ENCODE results near the gene TREH.

The TREH gene

DNA sequence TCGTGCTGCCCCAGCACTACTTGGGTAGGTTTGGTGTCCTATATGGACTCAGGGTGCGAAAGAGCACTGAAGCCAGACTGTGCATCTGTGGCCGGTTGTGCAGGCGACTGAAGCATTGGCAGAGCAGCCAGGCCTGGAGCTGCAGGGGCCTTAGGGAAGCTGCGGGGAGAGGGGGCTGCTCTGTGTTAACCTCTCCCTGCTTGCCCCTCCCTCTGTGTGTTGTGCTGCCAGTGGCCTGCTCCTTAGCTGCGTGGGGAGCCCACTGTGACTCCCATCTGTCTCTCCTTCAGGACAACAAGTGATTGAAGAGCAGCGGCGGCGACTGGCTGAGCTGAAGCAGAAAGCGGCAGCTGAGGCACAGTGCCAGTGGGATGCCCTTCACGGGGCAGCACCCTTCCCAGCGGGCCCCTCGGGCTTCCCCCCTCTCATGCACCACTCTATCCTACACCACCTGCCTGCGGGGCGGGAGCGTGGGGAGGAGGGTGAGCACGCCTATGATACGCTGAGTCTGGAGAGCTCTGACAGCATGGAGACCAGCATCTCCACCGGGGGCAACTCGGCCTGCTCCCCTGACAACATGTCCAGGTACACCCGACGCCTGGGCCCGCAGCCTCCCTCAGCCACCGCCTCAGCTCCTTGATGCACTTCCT is 34.3 kb downstream of the TREH start:
- no peak for DNase-seq

DNA sequence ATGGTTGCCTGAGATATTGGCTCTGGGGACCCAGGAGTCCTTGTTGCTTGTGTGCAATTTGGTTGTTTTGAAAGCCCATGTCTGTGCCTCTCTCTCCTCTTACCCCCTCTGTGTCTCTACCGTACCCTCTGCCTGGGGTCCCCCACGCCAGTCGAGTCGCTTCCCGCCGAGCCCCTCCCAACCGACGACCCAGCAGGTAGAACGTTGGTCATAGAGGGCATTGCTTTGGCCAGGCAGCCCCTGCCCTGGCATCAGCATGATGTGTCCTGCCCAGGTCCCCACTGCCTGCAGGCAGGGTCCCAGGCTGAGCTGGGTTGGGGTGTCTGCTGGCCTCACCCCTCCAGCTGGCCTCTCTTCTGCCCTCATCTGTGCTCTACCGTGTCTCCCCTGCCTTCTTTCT is 35.0 kb downstream of the TREH start:
- DNase-seq: no peak

DNA sequence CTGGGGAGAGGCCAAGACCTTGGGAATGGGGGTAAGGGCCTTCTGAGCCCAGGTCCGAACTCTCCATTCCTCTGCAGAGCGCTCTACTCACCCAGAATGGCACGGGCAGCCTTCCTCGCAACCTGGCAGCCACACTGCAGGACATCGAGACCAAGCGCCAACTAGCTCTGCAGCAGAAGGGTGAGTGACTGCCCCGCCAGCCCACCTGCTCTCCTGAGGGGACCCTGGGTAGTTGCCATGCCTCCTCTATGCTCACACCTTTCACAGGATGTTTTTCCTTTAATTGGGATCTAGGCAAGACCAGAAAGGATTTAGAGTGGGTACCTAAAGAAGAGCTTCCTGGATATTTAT is 35.5 kb downstream of the TREH start:
- no peak for DNase-seq

DNA sequence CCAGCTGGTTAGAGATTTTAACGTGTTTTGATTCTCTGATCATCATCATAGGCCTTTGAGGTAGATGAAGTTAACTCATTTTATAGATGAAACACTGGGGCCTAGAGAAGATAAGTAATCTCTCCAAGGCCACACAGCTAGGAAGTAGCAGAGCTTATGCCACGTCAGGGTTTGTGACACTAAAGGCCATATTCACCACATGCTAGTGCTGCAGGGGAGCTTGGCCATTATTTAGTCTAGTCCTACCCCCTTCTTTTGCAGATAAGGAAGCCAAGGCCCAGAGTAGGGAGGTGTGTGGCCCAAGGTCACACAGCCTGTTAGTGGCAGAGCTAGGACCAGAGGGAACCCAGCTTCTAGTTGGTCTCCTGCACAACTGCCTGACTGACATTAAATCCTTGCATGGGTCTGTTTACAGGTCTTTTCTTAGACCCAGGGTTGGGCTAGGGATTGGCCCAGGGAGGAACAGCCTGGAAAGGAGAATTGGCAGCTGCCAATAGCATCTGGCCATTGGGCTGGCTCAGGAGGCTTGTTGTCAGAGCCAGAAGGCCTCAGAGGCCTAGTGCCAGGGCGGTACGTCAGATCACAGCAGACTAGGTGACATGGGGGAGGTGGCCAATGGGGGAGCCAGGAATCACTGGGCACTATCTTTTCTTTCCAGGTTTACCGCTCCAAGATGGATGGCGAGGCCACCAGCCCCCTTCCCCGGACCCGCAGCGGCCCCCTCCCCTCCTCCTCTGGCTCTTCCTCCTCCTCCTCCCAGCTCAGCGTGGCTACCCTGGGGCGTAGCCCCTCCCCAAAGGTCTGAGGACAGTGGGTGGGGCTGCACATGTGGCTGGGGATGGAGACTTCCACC is 36.1 kb downstream of the TREH start:
- no peak for DNase-seq

DNA sequence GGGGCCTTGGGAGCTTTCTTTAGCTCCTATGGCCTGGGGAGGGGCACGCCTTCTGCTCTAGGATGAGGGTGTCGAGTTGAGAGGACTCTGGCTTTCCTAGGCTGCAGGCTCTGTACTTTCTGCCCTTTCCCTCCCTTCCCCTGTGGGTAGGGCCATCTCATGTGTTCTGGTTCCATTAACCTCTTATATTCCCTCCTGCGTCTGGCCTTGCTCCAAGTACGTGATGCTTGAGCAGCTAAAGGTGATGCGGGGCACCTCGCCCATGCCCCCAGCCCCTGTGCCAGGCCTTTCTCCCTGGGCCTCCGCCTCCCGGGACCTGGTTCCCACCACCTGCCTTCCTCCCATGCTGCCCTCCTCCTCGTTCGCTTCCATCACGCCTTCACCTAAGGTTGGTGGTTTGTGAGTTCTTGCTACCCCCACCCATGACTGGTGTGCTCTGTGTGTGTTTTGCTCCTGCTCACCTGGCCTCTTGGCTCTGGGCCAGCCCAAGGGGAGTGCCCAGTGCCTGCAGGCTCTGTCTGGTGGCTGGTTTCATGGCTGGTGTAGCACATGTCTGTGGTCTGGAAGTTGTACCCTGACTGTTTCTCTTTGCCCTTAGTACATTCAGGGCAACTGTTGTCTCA is 37.9 kb downstream of the TREH start:
- no peak for DNase-seq

DNA sequence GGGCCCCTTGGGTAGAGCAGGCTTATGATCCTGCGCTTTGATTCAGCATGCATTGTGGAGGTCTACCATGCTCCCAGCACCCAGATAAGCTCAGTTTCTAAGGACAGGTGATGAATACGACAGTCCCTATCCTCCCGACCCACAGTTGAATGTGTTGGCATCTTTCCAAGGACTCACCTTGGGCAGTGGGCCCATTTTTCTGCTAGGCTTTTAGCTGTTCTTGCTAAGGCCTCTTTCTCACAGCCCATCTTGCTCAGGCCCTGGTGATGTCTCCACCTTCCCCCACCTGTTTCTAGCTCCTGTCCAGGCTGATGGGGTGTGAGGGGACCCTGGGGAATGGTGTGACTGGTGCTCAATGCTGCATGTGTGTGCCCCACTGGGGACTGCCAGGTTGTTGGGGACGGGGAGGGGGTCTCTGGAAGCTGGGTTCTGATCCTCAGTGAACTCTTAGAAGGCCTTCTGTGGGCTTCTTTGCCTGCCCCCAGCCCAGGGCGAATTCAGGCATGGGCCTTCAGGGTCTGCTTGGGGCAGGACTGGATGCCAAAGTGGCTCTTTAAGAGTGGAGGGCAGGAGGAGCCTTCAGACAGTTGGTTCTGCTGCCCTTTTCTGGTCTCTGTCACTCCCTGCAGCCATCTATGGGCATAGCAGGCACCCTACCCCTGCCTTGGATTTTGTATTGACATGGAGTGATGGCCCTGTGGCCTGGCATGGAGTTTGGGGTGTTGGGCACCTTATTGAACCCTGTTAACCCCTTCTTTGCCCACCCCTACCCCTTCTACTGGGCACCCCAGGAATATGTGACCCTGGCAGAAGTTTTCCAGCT is 38.9 kb downstream of the TREH start:
- no peak for DNase-seq

DNA sequence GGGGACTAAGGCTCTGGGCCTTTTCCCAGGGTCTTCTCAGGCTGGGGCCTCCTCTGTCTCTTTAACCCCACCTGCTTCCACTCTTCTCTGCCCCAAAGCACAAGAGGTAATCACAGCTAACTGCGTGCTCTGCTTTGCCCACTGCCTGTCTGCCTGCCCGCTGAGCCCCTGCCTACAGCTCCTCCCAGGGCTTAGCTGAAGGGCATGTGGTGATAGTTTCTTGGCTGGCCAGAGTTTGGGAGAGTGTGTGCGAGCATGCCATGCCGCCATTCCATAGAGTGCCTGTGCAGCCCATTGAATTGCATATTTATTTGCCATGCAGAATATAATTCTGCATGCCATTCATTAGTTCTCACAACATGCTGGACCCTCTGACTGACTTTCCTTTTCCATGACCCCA is 39.6 kb downstream of the TREH start:
- DNase-seq: no peak

DNA sequence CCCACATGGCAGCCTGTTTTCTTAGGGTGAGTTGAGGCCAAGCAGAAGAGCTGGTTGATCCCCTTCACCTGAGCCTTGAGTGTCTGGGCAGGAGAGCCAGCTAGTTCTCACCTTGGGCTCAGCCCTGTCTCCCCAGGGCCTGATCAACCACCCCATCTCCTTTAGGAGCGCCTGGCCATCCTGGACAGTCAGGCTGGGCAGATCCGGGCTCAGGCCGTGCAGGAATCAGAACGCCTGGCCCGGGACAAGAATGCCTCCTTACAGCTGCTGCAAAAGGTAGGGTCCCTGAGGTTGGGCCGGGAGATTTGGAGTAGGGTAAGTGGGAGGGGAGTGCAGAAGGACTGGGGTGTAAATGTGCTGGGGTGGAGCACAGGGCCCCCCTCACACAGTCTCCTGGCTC is 40.7 kb downstream of the TREH start:
- no peak for DNase-seq

DNA sequence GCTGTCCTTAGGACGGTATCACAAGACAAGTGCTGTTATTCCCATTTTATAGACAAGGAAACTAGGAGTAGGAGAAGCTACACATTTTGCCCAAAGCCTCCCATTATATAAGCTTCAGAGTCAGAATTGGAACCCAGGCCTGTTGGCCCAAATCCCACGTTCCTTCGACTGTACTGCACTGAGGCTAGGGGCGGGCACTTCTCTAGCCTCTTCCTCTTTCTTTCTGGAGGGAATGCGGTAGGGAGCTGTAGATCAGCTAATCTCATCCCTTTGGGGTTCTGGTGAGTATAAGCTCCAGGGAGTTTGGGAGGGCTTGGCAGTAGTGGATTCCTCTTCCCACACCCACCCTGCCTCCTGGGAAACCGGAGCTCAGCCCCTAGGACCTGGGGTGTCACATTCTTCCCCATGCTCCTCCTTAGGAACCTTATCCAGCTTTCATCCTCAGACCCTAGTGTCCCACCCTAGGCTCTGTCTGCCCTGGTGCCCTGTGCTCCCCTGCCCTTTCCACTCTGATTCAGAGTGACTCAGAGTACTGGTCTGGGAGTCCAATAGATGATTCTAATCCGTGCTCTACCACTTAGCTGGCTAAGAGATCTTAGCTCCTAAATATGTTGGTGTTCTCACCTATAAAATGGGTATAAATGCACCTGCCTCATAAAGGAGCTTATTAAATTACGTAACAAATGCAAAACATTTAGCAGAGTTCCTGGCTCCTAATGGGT is 42.7 kb downstream of the TREH start:
- DNase-seq: no peak

DNA sequence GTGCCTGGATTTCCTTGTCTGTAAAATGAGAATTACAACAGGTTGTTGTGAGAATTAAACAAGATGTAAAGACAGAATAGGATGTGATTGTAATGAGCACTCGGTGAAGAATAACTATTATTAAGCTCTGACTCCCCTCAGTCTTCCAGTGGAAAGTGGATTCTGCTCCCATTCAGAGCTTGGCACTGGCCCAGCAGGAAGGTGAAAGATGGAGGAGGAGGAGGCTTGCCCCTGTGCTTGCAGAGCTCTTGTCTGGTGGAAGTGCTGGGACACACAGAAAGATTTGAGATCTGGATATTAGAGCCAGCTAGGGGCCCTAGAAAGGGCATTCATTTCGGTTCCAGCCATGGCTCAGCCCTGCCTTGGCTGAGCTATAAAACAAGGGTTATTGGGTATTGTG is 43.8 kb downstream of the TREH start:
- DNase-seq: peak; percentile 35

DNA sequence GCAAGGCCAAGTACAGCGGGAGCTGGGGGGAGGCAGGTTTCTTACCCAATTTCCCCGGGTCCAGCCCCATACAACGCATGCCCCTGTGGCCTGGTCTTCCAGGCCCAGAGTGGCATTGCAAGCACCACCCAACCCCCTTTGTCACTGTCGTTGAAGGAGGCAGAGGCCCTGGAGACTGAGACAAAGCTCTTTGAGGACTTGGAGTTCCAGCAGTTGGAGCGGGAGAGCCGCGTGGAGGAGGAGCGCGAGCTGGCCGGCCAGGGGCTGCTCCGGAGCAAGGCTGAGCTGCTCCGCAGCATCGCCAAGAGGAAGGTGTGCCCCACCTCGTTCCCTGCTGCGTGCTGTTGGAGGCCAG is 44.2 kb downstream of the TREH start:
- no peak for DNase-seq

DNA sequence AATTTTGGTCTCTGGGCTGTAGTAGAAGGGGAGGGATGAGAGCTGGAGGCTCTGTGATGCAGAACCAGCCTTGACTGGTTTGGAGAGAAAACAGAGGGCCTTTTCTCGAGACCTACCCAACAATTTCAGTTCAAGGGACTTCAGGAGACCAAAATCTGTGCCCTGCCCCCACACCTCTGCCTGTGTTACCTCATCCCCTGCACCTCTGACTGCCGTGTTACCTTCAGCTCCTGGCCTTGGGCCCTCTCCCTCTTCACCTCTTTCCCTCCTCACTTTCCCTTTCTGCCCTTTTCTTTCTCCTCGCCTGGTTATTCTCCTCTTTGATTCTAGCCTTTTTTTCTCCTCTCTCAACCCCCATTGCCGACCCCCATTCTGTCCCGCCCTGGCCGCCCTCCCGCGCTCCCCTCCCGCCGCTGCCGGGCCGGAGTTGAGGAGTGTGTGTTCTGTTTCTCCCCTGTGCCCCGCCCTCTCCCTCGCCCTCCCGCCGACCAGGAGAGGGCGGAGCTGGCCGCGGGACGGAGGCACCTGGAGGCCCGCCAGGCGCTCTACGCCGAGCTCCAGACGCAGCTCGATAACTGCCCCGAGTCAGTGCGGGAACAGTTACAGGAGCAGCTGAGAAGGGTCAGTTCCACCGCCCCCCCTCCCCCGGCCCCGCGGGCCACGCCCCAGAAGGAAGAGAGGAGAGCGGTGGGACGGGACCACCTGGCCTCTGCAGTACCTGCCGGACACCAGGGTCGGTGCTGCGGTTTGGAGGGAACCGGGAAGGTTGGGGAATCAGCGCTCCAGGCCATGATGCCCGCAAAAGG is 44.8 kb downstream of the TREH start:
- peak; percentile 49 for DNase-seq

DNA sequence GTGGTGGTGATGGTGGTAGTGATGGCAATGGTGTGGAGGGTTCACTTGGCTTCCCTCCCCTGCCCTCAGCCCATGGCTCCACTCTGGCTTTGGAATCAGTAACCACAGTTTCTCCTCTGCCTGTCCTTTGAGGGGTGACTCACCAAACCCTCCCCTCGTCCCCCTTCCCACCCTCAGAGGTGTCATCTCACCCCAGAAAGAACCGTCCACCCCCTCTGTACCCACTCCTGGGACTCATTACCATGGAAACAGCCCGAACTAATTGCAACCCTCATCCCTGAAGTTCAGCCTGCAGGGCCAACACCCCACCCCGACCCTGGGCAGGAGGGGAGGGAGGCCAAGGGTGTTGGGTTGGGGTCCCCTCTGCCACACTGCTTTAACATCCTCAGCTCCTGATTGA is 45.5 kb downstream of the TREH start:
- DNase-seq: no peak

DNA sequence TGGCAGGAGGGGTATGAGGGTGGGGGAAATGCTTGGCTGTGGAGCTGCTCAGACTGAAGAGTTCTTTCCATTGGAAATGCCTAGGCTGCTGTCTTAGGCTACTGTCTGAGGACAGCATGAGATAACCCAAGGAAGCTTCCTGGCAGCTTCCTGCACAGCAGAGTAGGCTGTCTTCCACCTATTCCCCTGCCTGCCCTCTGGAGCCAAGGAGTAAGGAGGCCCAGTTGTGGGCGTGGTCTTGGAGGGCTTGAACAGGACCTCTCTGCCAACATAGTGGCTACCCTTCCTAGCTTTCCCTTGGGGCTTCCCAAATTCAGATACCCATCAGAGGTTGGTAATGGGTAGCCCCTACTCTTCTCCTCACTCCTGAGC is 46.1 kb downstream of the TREH start:
- no peak for DNase-seq

DNA sequence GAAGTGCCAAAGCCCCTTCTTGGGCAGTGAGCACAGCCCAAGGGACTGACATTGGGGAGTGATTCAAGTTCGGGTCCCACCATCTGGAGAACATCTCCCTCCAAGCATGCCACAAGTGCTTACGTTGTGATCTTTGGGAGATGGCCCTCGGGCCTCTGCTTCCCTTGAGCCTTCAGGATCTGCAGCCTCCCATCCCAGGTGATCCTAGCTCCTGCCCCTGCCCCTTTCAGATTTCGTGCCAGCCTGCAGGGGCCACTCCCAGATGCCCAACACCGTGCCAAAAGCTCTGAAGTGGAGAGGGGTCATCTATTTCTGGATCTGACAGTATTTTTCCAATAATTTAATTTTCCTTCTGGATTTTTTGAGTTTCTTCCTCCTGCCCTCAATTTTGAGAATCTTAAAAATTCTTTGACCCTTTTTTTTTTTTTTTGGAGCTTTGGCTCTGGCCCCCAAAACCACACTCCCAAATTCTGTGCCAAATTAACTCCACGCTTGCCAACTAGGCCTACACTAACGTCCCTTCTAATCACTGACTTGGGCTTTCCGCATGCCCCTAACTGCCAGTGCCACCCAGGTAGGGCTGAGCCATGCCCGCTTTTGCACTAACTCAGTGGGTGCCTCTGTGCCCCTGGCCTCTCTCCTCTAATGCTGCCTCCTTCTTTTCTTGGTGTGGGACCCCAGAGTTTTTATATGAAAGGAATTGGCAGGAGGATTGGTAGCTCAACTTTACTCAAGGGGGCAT is 46.7 kb downstream of the TREH start:
- DNase-seq: no peak

DNA sequence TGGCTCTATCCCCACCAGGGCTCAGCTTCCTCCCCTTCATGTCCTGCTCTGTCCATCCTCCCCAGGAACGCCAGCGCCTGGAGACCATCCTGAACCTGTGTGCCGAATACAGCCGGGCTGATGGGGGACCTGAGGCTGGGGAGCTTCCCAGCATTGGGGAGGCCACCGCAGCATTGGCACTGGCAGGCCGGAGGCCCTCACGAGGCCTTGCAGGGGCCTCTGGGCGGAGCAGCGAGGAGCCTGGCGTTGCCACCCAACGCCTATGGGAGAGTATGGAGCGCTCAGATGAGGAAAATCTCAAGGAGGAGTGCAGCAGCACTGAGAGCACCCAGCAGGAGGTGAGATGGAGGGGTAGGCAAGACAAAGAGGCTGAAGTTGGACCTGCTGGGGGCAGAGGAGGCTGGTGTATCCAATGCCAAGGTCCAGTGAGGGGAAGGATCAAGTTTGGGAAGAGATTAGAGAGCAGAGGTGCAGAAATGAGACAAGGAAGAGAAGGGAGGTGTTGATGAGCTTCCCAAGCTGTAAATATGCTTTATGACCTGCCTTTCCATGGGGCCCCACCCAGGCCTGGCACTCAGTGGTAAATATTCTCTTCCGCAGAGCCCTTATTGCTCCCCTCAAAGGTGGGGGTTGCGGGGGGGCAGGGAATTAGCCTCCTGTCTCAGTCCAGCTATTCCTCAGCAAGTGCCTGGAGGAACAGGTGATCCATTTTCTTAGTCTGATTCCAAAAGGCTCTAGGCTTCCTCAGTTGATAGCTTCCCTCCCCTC is 48.1 kb downstream of the TREH start:
- no peak for DNase-seq

DNA sequence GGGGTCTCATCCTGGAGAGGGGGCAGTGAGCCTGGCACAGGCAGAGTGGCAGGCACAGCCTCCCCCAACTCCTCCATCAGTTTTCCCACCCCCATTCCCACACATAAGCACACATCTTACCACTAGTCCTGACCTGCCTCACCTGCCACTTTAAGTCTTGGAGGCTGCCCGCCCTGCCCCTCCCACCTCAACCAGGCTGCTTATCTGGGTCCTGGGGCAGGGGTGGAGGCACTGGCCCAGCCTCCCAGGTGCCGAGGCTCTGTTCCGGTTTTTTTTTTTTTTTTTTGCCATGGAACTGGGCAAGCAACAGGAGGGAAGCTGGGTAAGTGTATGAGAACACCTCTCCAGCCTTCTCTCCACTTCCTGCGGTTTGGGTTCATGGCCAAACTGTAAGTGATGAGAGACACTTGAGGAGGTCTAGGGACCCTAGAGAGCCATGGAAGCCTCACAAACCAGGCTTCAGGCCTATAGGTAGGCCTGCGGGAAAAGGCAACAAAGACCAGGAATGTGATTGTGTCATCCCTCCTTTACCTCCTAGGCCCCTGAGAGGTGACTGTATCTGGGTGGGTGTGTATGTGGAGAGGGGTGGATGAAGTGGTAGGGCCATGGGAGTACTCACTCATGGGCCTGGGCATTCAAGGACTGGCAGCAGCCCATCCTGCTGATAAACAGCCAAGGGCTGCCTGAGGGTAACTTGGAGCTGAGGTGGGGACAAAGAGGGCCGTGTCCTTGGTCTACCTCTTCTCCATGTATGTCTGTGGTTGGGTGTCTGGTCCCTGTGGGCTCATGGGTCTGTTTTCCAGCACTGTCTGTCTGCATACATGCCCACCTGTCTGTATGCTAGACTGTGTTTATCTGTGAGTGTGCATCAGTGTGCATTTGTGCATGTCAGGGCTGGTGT is 49.4 kb downstream of the TREH start:
- DNase-seq: no peak

DNA sequence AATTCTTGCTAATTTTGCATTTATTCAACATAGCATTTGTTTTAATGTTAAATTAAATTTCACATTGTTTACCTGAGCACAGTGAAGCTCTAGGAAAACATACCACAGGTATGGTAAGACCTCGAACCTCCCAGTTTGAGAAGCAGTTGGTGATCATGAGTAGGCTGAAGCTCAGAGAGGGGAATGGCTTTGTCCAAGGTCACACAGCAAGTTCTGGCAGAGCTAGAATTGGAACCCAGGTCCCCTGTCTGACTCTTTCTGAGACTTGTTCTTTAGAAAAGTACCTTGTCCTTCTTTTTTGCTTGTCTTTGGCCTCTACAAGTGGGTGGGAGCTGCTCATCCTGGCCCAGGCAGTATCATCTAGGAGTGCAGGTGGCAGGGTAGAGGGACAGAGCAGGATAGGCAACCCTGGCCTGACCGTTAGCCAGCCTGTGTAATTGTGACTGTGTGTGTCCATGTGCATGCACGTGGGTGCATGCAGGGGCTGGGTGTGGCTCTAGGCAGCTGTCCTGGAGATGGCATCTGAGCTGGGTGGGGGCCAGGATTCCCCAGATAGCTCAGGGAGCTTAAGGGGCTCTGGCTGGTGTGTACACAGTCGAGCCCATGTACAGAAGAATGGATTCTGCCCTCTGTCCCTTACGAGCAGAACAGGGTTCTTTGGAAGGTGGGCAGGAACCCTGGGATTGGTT is 50.4 kb downstream of the TREH start:
- DNase-seq: no peak

DNA sequence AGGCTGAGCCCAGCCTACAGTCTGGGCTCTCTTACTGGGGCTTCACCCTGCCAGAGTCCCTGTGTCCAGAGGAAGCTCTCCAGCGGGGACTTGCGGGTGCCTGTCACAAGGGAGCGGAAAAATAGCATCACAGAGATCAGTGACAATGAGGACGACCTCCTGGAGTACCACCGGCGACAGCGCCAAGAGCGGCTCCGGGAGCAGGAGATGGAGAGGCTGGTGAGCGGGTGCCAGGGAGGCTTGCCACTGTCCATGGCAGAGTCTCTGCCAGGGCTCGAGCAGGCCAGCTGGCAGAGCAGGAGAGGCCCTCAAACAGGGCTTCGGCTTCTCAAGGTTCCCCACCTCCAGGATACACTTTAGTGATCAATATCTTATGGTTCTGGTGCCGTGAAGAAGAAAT is 51.0 kb downstream of the TREH start:
- no peak for DNase-seq

Data from NCI-H2227 treated with DMSO at 0.1 percent for 48 hours (cell line).